ENCODE data around the gene CNIH4.

CNIH4 gene

GRCh38 chr1:224393294-224393693 is 36.6 kb downstream of the CNIH4 start:
- TF ChIP-seq CTCF (conservative IDR thresholded peaks at IDR 0.05; ENCODE audit: low read depth), result no peak
- CTCF ChIA-PET, result interaction anchor here (0.7 kb wide), 2 partner anchors 22 to 56 kb away, joined by 3 read pairs; no protein-coding TSS in a partner anchor
- no peak for DNase-seq (ENCODE audit: low spot score)
- POLR2A ChIA-PET (ENCODE audit: low non-redundant PET), result no interaction called here
- H3K27ac ChIP-seq, result no peak overlapping the region

GRCh38 chr1:224399887-224400286 is 43.2 kb downstream of the CNIH4 start:
- H3K27ac ChIP-seq, result no peak overlapping the region
- ChIA-PET POLR2A (ENCODE audit: low non-redundant PET) (no interaction called here), CTCF (no interaction called here)
- no peak for TF ChIP-seq CTCF (conservative IDR thresholded peaks at IDR 0.05; ENCODE audit: low read depth)
- no peak for DNase-seq (ENCODE audit: low spot score)

- no peak for TF ChIP-seq CTCF (conservative IDR thresholded peaks at IDR 0.05; ENCODE audit: low read depth)
- ChIA-PET POLR2A (ENCODE audit: low non-redundant PET) (no interaction called here), CTCF (interaction anchor here (0.6 kb wide), 1 partner anchor 14 kb away, joined by 3 read pairs; no protein-coding TSS in a partner anchor)
- H3K27ac ChIP-seq, result no peak overlapping the region
- DNase-seq (ENCODE audit: low spot score), result no peak
These were observed 45.9 kb downstream of the CNIH4 start for GRCh38 chr1:224402472-224403036.

GRCh38 chr1:224404916-224405603 is 48.4 kb downstream of the CNIH4 start:
- DNase-seq (ENCODE audit: low spot score), result no peak
- ChIA-PET CTCF (interaction anchor here (0.9 kb wide), 1 partner anchor 22 kb away, joined by 5 read pairs; no protein-coding TSS in a partner anchor), POLR2A (ENCODE audit: low non-redundant PET) (no interaction called here)
- no peak for TF ChIP-seq CTCF (conservative IDR thresholded peaks at IDR 0.05; ENCODE audit: low read depth)
- no peak overlapping the region for H3K27ac ChIP-seq

GRCh38 chr1:224405604-224405970 is 48.9 kb downstream of the CNIH4 start:
- TF ChIP-seq CTCF (conservative IDR thresholded peaks at IDR 0.05; ENCODE audit: low read depth), result no peak
- H3K27ac ChIP-seq, result no peak overlapping the region
- DNase-seq (ENCODE audit: low spot score), result no peak
- POLR2A ChIA-PET (ENCODE audit: low non-redundant PET), result no interaction called here
- CTCF ChIA-PET, result interaction anchor here (1.6 kb wide), 1 partner anchor 52 kb away, joined by 5 read pairs; no protein-coding TSS in a partner anchor

- ChIA-PET POLR2A (ENCODE audit: low non-redundant PET) (no interaction called here), CTCF (interaction anchor here (1.6 kb wide), 1 partner anchor 51 kb away, joined by 5 read pairs; no protein-coding TSS in a partner anchor)
- DNase-seq (ENCODE audit: low spot score), result no peak
- no peak for TF ChIP-seq CTCF (conservative IDR thresholded peaks at IDR 0.05; ENCODE audit: low read depth)
- no peak overlapping the region for H3K27ac ChIP-seq
These were observed 49.5 kb downstream of the CNIH4 start for GRCh38 chr1:224406216-224406615.
